ENCODE data around the gene RC3H1. TPM values are rescaled to one million over a fixed set of nuclear protein-coding genes. Genes with fewer than 3 reads are reported as not detected.
"Not testable (repeated sequence)": the region's sequence is repeated elsewhere in the genome, so short reads cannot be mapped to it uniquely, and the experiment has no call there.

The RC3H1 gene
- total RNA-seq, 2 donors from 2014 or later: 43.5 to 51.9 TPM

DNA sequence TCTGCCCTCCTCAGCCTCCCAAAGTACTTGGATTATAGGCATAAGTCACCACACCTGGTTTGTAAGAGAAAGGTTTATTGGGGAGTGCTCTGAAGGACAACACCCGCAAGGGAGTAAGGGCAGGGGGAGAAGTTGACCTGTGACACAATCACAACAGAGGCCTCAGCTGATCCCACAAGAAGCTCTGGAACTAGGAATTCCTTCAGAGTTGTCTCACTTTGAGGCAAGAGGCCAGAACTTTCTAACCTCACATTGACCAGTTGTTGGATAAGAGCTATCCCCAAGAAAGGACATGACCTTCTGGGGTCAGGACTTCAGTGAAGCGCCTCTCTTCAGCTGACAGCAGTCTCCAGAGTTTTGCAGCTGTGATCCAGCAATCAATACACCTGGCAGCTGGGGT, 27.4 kb upstream of the RC3H1 start:
- H3K4me3 Mint-ChIP-seq: no peak overlapping the region
- Histone ChIP-seq H3K27ac (ENCODE audit: low read depth, low read length) (no peak overlapping the region), H3K9ac (ENCODE audit: extremely low read depth, low read length, poor library complexity, severe bottlenecking) (no peak overlapping the region), H3K4me1 (ENCODE audit: control insufficient read depth, insufficient read depth, low read length) (no peaks in the 10 kb centered on the region), H3K4me3 (ENCODE audit: low read length) (no peak overlapping the region), H3K9me3 (ENCODE audit: control insufficient read depth, low read length) (no peaks in the 10 kb centered on the region), H3K36me3 (ENCODE audit: control insufficient read depth, insufficient read depth, low read length) (no peaks in the 10 kb centered on the region), H3K27me3 (ENCODE audit: control insufficient read depth, insufficient read depth, low read length, poor library complexity, severe bottlenecking) (no peaks in the 10 kb centered on the region)
- H3K4me1 Mint-ChIP-seq: no peaks in the 10 kb centered on the region
- no peak for TF ChIP-seq CTCF (conservative IDR thresholded peaks at IDR 0.05)
- H3K27me3 Mint-ChIP-seq (ENCODE audit: insufficient read depth): no peaks in the 10 kb centered on the region
- WGBS, 2 experiments (ENCODE audit: insufficient coverage in 1 of 2, insufficient read length in 1 of 2): 84 to 94% methylated on average over 2 of the region's 2 CpGs
- H3K27ac Mint-ChIP-seq: no peak overlapping the region
- H3K36me3 Mint-ChIP-seq (ENCODE audit: low read depth): no peaks in the 10 kb centered on the region
- H3K9me3 Mint-ChIP-seq: peaks cover 7% of the 10 kb centered on the region
- no peak for DNase-seq

- Histone ChIP-seq H3K4me3 (ENCODE audit: low read length) (no peak overlapping the region), H3K27me3 (ENCODE audit: control insufficient read depth, insufficient read depth, low read length, poor library complexity, severe bottlenecking) (no peaks in the 10 kb centered on the region), H3K36me3 (ENCODE audit: control insufficient read depth, insufficient read depth, low read length) (no peaks in the 10 kb centered on the region), H3K27ac (ENCODE audit: low read depth, low read length) (no peak overlapping the region), H3K9ac (ENCODE audit: extremely low read depth, low read length, poor library complexity, severe bottlenecking) (no peak overlapping the region), H3K4me1 (ENCODE audit: control insufficient read depth, insufficient read depth, low read length) (no peaks in the 10 kb centered on the region), H3K9me3 (ENCODE audit: control insufficient read depth, low read length) (no peaks in the 10 kb centered on the region)
- H3K4me3 Mint-ChIP-seq: no peak overlapping the region
- DNase-seq: no peak
- H3K9me3 Mint-ChIP-seq: peaks cover 7% of the 10 kb centered on the region
- WGBS, 2 experiments (ENCODE audit: insufficient coverage in 1 of 2, insufficient read length in 1 of 2): 89 to 100% methylated on average over 2 to 3 of the region's 4 CpGs
- no peaks in the 10 kb centered on the region for H3K27me3 Mint-ChIP-seq (ENCODE audit: insufficient read depth)
- TF ChIP-seq CTCF (conservative IDR thresholded peaks at IDR 0.05): no peak
- H3K4me1 Mint-ChIP-seq: no peaks in the 10 kb centered on the region
- H3K27ac Mint-ChIP-seq: no peak overlapping the region
- no peaks in the 10 kb centered on the region for H3K36me3 Mint-ChIP-seq (ENCODE audit: low read depth)
These were observed 22.5 kb upstream of the RC3H1 start for GRCh38 chr1:174044418-174045222.

DNA sequence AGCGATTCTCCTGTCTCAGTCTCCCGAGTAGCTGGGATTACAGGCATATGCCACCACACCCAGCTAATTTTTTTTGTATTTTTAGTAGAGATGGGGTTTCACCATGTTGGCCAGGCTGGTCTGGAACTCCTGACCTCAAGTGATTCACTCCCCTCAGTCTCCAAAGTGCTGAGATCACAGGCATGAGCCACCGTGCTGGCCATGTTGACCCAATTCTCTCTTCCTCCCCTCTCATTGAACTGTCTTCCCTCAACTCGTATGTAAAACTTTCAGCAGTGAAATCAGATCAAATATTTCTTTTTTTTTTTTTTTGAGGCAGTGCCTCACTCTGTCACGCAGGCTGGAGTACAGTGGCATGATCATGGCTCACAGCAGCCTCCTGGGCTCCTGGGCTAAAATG, 20.4 kb upstream of the RC3H1 start:
- 86 to 93% methylated on average over 1 to 5 of the region's 5 CpGs for WGBS, 2 experiments (ENCODE audit: insufficient coverage in 1 of 2, insufficient read length in 1 of 2)
- not testable (repeated sequence) for H3K27ac Mint-ChIP-seq

More for the DNA sequence above, 20.4 kb upstream of the RC3H1 start:
- H3K4me3 Mint-ChIP-seq; H3K9me3 Mint-ChIP-seq; H3K4me1 ChIP-seq (ENCODE audit: control insufficient read depth, insufficient read depth, low read length); H3K27ac ChIP-seq (ENCODE audit: low read depth, low read length); H3K9ac ChIP-seq (ENCODE audit: extremely low read depth, low read length, poor library complexity, severe bottlenecking); H3K36me3 ChIP-seq (ENCODE audit: control insufficient read depth, insufficient read depth, low read length); H3K9me3 ChIP-seq (ENCODE audit: control insufficient read depth, low read length); DNase-seq; H3K27me3 Mint-ChIP-seq (ENCODE audit: insufficient read depth); H3K36me3 Mint-ChIP-seq (ENCODE audit: low read depth); H3K4me1 Mint-ChIP-seq; H3K4me3 ChIP-seq (ENCODE audit: low read length); H3K27me3 ChIP-seq (ENCODE audit: control insufficient read depth, insufficient read depth, low read length, poor library complexity, severe bottlenecking): not testable (repeated sequence)
